ENCODE results near the gene EPHB2.

DNA sequence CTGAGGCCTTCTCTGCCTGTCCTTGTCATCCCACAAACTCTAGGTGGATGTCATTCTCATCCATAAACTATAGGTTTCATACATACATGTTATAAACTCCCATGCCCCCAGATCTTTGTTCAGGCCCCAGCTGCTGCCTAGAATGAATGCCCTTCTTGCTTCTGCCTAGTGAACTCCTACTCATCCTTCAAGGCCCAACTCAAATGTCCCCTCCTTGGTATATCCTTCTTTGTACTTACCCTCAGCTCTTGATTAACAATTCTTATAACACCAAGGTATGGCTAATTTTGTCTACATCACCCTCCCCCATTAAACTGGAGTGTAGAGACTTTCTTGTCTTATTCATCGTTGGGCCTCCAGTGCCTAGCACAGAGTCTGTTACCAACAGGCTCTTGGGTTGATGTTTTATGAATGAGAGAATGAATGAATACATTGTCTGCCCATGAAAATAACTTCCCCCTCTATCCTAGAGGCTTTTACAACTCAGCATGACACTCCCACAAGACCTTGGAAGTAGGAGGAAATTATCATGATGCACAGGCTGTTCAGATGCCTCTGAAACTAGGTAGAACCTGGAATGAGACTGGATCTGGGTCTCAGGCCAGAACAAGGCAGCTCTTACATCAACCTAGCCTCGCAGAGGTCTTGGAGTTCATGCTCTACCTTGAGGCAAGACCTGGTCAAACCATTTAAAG, 26.9 kb downstream of the EPHB2 start:
- TF ChIP-seq EZH2phosphoT487 (IDR thresholded peaks at IDR 0.05; ENCODE audit: insufficient read depth, low read depth) (no peak), EZH2 (IDR thresholded peaks at IDR 0.05; ENCODE audit: insufficient read depth, poor library complexity, severe bottlenecking) (no peak)

Data from GM23248 (cell line).